CD4-positive, alpha-beta T cell treated with Interferon alpha-2 for 1 hour (primary cell): ENCODE measurements around the gene STK32B.
"Not testable (repeated sequence)": the region's sequence is repeated elsewhere in the genome, so short reads cannot be mapped to it uniquely, and the experiment has no call there.

Experiments used
- DNase-seq, 2 donors: peaks; one replicate each; pipeline ENCODE4 v3.0.0-alpha.2; 2020 to 2022

STK32B gene

DNA sequence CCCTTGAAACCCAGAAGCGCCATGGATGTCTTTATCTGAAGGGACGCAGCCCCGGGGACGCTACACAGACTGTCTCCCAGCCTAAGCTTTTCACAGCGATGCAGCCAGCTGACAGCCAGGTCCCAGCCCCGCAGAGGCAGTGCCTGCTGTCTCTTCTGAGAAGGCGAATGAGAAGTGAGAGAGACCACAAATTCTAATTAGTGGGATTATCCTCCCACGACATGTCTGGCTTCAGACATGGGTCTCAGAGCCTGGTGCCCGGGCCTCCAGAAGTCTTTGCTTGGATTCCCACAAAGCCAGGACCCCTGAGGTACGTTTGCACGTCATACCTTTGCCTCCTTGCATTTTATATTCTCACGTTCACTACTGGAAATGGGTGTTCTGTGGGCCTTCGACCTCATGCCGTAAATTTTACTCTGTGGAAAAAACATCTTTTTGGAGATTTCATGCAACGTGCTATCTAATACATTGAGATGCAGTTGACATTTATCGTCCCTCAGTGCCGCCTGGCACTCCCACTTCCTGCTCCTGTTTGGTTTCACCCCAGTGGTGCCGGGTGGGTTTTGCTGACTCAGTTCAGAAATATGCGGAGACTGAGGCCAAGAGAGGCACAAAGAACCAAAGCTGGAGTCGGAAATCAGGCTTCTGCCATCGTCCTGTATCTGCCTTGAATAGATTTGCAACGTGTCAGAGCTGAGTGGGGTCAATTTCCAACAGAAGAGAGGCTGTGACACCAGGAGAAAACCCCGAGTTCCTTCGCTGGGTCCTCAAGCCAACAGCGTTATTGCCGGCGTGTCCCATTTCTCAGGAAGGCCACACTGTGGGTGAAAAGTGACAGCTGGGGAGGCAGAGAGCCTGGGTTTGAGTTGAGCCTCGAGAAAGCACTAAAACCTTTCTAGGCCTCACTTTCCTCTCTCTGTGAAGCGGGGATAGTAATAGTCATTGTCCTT lies 114.4 kb downstream of the STK32B start:
- DNase-seq, result no peak

GRCh38 chr4:5166377-5166776 lies 115.1 kb downstream of the STK32B start:
- DNase-seq, result no peak

DNA sequence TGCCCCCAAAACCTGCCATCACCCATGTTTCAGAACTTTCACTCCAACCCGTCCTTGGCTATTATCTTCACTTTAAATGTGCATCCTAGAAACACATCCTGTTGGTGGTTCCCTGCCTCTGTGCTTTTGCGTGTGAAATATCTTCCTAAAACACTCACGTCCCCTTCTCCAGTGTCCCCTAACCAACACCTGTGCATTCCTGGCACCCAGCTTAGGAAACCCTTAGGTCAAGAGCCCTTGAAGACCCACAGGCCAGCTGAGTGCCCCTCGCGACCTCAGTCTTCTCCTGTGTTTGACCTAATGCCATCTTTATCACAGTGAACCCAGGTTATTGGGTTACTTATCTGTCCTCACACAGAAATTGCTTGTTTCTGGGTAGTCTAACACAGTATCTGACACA lies 117.6 kb downstream of the STK32B start:
- DNase-seq, result no peak

DNA sequence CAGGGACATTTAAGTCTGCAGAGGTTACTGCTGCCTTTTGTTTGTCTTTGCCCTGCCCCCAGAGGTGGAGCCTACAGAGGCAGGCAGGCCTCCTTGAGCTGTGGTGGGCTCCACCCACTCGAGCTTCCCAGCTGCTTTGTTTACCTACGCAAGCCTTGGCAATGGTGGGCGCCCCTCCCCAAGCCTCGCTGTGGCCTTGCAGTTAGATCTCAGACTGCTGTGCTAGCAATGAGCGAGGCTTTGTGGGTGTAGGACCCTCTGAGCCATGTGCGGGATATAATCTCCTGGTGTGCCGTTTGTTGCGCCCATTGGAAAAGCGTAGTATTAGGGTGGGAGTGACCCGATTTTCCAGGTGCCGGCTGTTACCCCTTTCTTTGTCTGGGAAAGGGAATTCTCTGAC lies 124.6 kb downstream of the STK32B start:
- DNase-seq, result not testable (repeated sequence)

DNA sequence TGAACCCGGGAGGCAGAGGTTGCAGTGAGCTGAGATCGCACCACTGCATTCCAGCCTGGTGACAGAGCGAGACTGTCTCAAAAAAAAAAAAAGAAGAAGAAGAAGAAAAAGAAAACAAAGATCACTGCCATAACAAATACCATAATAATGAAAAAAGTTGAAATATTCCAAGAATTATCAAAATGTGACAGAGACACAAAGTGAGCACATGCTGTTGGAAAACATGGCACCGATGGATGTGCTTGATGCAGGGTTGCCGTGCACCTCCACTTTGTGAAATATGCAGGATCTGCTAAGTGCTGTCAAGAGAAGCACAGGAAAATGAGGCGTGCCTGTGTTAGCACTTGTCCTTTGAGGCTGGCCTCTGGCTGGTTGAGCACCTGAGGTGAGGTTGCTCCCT lies 133.3 kb downstream of the STK32B start:
- DNase-seq, result no peak

GRCh38 chr4:5185551-5185950 lies 134.3 kb downstream of the STK32B start:
- no peak for DNase-seq

DNA sequence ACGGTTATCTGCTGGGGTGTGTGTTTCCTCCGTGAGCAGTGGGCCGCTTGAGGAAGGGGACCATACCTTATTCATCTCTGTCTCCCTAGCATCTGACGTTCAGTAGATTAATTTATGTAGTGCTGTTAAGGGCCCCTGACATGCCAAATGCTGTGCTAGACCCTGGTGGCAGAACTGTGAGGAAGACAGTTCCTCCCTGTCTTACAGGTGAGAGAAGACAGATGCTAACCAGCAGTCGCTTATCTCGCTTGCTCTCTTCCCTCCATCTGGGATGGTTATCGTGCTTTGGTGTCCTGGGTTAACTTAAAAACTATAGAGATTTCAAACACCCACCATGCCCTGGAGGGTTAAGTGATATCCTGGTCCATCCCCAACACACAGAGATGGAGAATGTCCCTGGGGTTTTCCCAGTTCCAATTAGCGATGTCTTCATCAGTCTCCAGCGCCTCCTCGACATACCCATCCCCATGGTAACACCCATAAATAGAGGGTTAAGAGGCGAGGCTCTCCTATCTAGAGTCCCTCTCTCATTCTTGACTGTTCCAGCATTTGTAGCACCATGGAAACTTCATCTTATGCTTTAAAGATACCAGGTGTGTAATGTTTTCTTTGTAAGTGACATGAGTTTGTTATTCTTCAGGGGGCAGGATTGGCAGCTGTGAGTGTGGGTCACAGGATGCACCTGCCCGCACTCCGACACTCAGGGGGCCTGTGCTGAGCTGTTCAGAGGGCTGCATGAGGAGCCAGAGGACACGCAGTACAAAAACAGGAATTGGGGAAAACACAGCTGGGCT lies 135.2 kb downstream of the STK32B start:
- DNase-seq, result peak in 1 of 2 donors; percentile 6

DNA sequence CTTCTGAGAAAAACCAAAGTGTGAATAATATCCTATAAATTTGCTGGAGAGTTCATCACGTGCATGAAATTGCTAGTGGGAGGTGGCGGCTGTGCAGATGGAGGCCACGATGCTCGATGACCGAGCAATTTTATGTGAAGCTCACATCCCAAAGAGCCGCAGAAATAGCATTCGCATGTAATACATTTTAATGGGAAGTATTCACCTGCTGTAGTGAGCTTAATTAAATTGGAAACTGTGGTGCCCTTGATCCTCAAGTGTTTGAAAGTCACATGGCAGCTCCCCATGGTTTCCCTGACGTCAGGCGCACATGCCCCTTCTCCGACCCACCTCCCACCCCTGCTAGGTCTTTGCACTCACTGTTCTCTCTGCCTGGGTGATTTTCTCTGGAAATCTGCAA lies 136.8 kb downstream of the STK32B start:
- no peak for DNase-seq

DNA sequence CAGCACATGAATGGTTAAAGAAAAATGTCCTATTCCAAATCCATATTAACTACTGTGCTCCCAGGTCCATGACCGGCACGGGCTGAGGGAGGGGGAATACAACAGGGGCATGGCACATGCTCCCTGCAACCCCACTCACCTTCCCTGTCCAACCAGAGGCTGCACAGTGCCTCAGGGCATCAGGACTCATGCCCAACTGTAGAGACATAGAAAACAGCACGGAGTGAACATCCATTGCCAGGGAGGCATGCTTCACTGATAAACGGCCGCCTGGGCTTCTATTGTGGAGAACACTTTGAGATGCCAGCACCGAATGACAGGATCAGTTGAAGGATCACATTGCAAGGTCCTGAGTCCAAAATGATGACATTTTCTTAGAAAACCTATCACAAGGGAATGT lies 140.6 kb downstream of the STK32B start:
- DNase-seq, result no peak

DNA sequence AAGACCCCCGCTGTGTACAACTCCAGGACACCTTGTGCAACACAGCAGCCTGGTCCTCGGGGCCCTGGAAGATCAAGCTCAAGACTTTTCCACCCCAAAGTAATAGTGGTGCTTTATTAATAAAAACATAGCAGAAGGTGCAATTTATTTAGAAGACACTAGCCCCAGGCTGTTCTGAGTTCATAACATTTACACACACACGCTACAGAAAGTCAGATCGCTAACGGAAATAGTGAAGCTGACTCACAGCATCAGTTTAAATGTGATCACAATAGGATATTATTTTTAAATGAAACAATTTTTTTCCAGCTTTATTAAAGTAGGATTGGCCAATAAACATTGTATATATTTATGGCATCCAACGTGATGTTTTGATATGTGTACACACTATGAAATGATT lies 141.0 kb downstream of the STK32B start:
- no peak for DNase-seq

- no peak for DNase-seq
Measured at GRCh38 chr4:5192678-5193077, 141.4 kb downstream of the STK32B start.

GRCh38 chr4:5198656-5199541 lies 147.6 kb downstream of the STK32B start:
- DNase-seq, result no peak

DNA sequence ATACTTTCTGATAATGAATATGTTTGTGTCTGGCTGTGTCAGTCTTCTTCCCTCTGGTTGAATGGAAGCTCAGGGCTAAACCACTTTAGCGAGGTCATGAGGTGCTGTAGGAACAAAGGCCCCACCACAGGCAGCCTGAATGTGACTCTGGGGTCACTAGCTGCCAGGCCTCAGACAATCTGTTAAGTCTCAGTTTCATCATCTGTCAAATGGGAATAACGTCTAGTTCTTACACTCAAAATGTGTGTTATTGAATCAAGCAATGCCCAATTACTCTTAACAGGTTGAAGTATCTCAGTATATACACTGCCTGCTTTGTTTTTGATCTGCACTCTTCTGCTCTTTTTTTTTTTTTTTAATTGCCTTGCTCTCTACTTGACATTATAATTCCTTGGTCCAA lies 148.6 kb downstream of the STK32B start:
- DNase-seq, result no peak

DNA sequence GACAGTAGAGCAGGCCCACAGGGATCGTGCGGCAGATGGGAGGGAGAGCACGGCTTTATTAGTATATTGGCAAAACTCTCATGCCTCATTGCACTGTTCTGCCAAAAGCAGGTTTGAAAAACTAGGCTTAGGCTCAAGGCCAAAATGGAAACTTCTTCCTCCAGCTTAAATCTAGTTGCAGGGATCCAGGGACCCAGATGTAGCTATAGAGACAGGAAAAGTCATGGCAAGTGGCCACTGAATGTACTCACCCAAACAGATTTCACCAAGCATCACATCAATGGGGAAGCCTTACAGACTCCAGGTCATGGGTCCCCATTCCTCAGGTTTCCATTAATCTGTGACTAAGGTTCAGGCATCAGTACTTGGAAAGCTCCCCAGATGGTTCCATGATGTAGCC lies 149.2 kb downstream of the STK32B start:
- no peak for DNase-seq

GRCh38 chr4:5203309-5203992 lies 152.2 kb downstream of the STK32B start:
- no peak for DNase-seq

DNA sequence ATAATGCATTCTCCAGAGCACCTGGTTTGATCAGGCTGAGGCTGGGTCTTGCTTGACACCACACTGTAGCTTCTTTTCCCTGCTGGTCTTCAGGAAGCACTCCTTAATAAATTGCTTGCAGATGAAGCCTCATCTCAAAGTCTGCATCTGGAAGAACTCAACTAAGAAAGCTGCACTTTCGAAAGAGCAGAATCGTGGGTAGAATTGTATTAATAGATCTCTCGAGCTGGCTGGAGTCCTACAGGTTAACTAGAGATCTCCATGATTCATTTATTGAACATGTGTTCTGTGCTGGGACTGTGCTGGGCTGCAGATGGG lies 152.7 kb downstream of the STK32B start:
- no peak for DNase-seq

- DNase-seq, result no peak
Measured at GRCh38 chr4:5204781-5205180, 153.5 kb downstream of the STK32B start.

GRCh38 chr4:5206016-5206790 lies 154.9 kb downstream of the STK32B start:
- DNase-seq, result no peak

DNA sequence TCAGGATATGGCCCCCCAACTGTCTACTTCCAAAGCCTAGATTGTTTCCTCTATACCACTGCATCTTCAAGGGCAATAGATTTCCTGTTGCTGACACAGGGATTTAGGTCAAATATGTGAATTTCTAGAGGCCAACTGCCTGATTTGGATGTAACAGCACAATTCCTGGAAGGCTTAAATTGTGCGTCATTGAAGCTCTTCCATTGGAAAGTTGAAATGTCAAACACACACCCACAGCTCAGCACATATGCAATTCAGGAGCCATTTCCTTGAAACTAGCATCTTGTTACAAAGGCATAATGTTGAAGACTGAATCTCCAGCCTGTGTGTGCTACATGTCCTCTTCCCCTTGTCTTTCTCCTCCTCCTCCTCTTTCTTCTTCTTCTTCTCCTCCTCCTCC lies 158.6 kb downstream of the STK32B start:
- no peak for DNase-seq

DNA sequence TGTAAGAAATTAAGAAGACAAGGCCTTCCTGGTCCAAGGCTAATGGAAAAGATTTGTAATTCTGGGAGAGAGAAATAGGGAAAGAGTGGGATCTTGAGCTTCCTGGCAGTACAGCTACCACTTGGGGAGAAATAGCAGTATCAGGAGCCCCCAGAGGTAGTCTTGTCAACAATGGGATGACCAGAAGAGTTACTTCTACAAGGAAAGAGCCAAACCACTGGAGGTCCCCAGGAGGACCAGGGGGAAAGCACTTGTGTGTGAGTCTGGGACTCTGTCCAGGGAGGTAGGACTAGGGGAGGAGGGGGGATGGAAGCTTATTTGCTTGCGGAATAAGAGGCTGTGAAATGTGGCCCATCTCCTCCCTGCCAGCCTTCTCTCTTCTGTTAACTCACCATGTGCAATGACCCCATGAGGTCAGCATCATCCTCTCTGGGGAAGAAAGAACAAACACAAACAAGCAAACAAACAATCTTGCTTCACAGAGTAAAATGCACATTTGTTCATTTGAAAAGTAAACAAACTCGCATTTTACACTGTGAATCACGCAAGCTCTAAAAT lies 160.1 kb downstream of the STK32B start:
- DNase-seq, result no peak

- no peak for DNase-seq
Measured at GRCh38 chr4:5212255-5213013, 161.2 kb downstream of the STK32B start.
